ENCODE results near the gene FAM168A. TPM values are rescaled to one million over a fixed set of nuclear protein-coding genes. Genes with fewer than 3 reads are reported as not detected.

The FAM168A gene
- total and polyA plus RNA-seq, 10 of the 15 experiments (the other 5 are each of a cell fraction or from before 2014, with no cell fraction given): 1.7 to 20.0 (median 10.0) TPM

DNA sequence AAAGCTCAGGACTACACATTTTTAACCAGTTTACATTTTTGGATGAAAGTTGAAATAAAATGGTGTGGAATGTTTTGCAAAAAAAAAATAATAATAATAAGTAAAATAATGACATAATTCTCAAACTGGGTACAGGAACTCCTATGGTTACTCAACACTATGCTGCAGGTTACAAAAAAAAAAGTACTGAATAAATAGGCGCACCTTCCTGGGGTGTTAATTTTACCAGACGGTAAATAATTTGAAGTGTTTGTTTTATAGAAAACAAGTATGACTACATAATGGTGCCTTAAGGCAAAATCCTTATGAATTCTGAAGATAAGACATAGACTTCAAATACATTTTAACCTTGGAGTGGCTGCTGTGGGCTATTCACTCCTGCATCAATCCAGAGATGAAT, 145.2 kb downstream of the FAM168A start:
- 100% methylated on average over 2 of the region's 2 CpGs for WGBS (ENCODE audit: insufficient coverage, insufficient replicate concordance, low lambda C conversion rate, missing lambda C conversion rate)
- Histone ChIP-seq H3K36me3 (ENCODE audit: control insufficient read depth in 2 of 2, insufficient read depth in 2 of 2, low read length in 1 of 2) (no peaks in the 10 kb centered on the region), H3K9me3 (replicated peaks; ENCODE audit: control insufficient read depth, insufficient read depth, low read length) (no peaks in the 10 kb centered on the region), H3K4me1 (ENCODE audit: control insufficient read depth, insufficient read depth, low read length) (no peaks in the 10 kb centered on the region), H3K27me3 (replicated peaks in 1 of 2; ENCODE audit: control insufficient read depth in 2 of 2, insufficient read depth in 2 of 2, low read length in 1 of 2) (no peaks in the 10 kb centered on the region), H4K20me1 (ENCODE audit: control insufficient read depth, insufficient read depth) (no peaks in the 10 kb centered on the region), H2AFZ (ENCODE audit: control insufficient read depth, low read depth, low read length) (no peak overlapping the region), H3K4me2 (ENCODE audit: control insufficient read depth, insufficient read depth) (no peak overlapping the region), H3K79me2 (ENCODE audit: control insufficient read depth, insufficient read depth, low read length) (no peaks in the 10 kb centered on the region), H3K9ac (ENCODE audit: control insufficient read depth, insufficient read depth, low read length) (no peak overlapping the region), H3K27ac (ENCODE audit: control insufficient read depth, insufficient read depth) (no peak overlapping the region), H3K4me3 (no peak overlapping the region)
- in situ Hi-C loops (cut with MboI) (no loop called here), intact Hi-C loops (cut with micrococcal nuclease; ENCODE audit: unreplicated experiment) (no loop called here)
- RAD21 ChIA-PET (ENCODE audit: unreplicated experiment): no interaction called here
- SMC1A ChIA-PET (ENCODE audit: uncharacterized antibody, unreplicated experiment): interaction anchor here (0.9 kb wide), 1 partner anchor 33 kb away, joined by 3 read pairs; no protein-coding TSS in a partner anchor
- BruUV-seq (replicated peaks): no TSS peak
- no peak for TF ChIP-seq FOXM1 (IDR thresholded peaks at IDR 0.05; ENCODE audit: low read depth, low read length)
- TF ChIP-seq NFIC (IDR thresholded peaks at IDR 0.05; ENCODE audit: low read depth, low read length): no peak
- TF ChIP-seq RBBP5 (conservative IDR thresholded peaks at IDR 0.05): no peak
- no peak for TF ChIP-seq CEBPB (IDR thresholded peaks at IDR 0.05; ENCODE audit: borderline replicate concordance in 1 of 2, low read depth in 2 of 2, low read length in 2 of 2)
- TF ChIP-seq E2F4 (IDR thresholded peaks at IDR 0.05; ENCODE audit: low read depth, low read length): no peak
- no peak for TF ChIP-seq ATF2 (IDR thresholded peaks at IDR 0.05; ENCODE audit: low read length)
- TF ChIP-seq, protein P1, sequence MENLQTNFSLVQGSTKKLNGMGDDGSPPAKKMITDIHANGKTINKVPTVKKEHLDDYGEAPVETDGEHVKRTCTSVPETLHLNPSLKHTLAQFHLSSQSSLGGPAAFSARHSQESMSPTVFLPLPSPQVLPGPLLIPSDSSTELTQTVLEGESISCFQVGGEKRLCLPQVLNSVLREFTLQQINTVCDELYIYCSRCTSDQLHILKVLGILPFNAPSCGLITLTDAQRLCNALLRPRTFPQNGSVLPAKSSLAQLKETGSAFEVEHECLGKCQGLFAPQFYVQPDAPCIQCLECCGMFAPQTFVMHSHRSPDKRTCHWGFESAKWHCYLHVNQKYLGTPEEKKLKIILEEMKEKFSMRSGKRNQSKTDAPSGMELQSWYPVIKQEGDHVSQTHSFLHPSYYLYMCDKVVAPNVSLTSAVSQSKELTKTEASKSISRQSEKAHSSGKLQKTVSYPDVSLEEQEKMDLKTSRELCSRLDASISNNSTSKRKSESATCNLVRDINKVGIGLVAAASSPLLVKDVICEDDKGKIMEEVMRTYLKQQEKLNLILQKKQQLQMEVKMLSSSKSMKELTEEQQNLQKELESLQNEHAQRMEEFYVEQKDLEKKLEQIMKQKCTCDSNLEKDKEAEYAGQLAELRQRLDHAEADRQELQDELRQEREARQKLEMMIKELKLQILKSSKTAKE (IDR thresholded peaks at IDR 0.05; ENCODE audit: low read depth, poor library complexity, severe bottlenecking): no peak
- FAIRE-seq (no peak), DNase-seq (ENCODE audit: low read depth, low spot score) (no peak), ATAC-seq (no peak)
- CTCF ChIA-PET: interaction anchor here (0.6 to 1.2 kb wide), 2 partner anchors 25 to 163 kb away, joined by 4 to 5 read pairs; no protein-coding TSS in a partner anchor
- POLR2A ChIA-PET: no interaction called here
